Raji (cell line): ENCODE results near the gene KCNE4.

Experiments
- POLR2A ChIP-seq: IDR thresholded peaks from 2 replicates; pipeline ENCODE4 v1.6.1; 2011; ENCODE audit warnings: low read depth, low read length, control low read depth; ENCODE audit not compliant: insufficient read depth

The KCNE4 gene

DNA sequence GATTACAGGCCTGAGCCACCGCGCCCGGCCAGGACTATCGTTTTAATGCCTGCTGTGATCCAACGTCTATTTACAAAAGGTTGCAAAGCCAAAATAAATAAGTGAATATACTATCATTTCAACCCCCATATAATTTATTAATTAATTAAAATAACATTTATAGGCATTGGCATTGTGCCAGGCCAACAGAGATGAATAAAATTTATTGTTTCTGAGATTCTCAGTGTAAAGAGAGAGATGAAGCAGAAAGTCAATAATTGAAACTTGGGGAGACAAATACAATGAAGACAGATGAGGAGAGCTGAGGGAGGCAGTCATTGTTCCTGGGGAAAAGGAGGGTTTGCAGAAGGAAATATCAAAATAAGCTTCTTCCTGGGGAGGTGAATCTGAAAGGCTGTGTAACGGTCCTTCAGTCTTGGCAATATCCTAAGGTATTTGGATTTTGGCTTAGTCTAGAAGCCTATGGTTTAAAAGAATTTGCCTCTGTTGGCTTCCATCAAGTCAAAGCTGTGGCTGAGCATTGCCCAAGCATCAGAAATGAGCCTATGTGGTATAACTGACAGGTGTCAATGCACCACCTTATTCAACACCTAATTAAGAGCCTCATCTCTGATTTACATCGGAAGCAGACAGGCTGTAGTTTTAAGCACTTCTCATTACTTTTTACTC lies 31.5 kb downstream of the KCNE4 start:
- no peak for TF ChIP-seq POLR2A

DNA sequence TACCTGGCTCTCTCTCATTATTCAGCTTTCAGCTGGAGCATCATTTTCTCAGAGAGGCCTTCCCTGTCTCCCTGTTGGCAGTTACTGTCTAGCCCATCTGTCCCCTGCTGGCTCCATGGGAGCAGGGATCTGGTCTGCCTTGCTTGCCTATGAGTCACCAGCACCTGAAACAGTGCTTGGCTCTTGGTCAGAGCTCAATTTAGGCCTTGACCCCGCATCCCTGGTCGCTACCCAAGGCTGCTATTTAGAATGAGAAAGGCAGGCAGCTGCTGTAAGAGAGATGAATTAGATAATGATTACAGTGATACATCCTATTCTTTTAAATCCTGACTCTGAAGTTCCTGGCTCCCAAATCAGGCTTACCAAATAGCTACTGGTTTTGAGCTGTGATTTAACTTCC lies 32.9 kb downstream of the KCNE4 start:
- TF ChIP-seq POLR2A = no peak

DNA sequence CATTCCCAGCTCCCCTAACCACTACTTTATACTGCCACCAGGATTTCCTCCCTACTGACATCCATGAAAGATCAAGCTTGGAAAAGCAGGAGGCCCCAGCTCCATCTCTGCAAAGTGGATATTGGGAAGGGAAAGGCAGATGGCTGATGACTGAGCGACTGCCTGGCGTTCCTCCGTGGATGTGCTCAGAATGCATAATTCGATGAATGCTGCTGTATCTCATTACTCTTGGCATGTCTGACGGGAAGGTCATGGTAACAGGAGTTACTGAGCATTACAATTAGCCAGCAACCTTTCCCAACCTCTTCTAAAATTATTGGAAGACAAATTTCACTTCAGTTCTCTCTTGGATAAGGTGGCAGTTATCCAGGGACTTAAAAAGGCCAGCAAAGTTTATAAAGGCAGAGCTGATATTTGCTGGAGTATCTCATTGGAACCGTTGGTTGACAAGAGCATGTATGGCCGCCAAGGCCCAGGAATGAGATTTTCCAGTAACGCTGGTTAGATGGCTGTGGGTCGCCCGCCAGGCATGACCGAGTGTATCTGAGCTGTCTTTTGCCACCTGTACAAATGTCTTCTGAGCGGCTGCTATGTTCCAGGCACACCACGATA lies 34.5 kb downstream of the KCNE4 start:
- no peak for TF ChIP-seq POLR2A

DNA sequence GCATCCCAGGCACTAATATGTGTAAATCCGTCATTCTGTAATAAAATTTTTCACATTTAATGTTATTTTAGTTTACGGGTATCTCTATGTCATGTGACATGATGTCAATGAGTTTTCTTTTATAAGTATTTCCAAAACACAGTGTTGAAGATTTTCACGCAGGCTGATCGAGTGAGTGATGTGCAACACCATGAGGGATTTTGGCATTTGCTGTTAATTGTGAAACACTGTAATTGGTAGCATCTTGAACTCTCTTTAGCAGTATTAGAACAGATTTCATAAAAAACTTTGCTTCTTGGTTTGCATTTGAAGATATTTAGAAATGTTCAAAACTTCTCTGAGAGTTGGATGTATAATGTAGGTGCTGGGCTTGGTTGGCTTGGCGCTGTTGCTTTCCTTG lies 35.5 kb downstream of the KCNE4 start:
- no peak for TF ChIP-seq POLR2A

DNA sequence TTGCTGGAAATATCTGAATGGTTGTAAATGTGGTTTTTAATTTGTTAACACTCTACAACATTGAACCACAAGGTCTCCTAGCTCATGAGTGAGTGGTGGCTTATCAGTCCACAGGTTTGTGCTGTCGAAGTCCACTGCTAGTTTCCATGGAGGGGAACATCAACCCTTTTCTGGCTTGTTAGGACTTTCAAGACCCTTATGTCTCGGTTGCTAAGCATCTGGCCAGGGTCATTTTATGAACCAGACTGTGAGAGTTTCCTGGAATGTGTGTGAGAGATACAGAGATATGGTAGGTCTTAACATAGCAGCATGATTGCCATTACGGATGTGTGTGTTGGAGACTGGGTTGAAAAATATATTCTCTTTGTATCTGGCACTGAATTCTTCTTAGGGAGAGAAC lies 36.9 kb downstream of the KCNE4 start:
- TF ChIP-seq POLR2A = no peak

DNA sequence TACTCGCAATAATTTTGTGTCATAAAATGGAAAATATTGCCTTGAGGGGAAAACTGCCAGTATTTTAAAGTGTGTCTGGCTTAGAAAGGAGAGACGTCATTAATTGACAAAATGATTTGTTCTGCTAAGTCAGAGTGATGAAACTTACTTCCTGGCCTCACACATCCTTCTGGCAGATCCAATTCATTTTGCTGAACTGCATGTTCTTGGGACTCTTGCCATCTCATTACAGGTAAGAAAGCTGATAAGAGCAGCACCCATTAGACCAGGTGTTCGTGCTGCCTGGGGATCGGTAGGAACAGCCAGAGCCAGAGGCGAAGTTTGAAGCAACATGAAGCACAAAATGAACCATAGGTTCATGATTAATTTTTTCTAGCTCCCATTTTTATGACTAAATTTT lies 38.0 kb downstream of the KCNE4 start:
- no peak for TF ChIP-seq POLR2A

DNA sequence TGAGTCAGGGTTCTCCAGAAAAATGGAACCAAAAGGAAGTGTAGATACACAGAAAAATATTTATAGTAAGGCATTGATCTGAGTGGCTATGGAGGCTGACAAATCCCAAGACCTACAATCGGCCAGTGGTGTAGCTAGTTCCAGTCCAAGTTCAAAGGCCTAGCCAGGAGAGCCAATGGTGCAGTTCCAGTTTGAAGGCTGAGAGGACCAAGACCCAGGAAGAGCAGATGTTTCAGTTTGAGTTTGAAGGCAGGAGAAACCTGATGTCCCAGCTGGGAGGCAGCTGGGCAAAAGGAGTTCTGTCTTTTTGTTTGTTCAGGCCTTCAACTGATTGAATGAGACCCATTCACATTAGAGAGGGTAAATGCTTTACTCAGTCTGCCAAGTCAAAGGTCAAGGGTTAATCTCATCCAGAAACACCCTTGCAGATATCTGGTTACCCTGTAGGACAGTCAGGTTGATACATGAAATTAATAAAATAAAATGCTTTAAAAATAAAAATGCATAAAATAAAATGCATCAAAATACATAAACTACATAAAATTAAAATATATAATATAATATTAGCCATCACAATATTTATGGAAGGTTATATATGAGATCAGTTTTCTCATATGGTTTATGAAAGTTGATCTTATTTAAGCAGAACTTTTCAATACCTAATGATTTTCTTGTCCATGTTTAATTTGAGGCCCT lies 38.7 kb downstream of the KCNE4 start:
- no peak for TF ChIP-seq POLR2A

DNA sequence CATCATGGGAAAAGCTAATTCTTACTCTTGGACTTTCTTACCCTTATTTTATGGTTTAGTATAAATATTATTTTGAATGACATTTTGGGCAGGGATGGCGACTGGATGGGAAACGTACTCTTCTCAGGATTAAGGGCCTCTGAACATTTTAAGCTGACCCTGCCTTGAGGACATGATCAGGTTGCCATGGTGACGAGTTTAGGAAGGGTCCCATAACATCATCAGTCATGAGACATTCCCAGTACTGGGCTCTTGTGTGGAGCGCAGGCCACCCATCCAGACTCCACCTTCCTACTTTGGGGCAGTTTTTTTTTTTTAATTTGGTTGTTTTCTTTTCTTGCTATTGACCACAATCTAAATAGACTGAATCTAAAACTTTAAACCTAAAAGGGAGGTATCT lies 40.7 kb downstream of the KCNE4 start:
- TF ChIP-seq POLR2A = no peak

DNA sequence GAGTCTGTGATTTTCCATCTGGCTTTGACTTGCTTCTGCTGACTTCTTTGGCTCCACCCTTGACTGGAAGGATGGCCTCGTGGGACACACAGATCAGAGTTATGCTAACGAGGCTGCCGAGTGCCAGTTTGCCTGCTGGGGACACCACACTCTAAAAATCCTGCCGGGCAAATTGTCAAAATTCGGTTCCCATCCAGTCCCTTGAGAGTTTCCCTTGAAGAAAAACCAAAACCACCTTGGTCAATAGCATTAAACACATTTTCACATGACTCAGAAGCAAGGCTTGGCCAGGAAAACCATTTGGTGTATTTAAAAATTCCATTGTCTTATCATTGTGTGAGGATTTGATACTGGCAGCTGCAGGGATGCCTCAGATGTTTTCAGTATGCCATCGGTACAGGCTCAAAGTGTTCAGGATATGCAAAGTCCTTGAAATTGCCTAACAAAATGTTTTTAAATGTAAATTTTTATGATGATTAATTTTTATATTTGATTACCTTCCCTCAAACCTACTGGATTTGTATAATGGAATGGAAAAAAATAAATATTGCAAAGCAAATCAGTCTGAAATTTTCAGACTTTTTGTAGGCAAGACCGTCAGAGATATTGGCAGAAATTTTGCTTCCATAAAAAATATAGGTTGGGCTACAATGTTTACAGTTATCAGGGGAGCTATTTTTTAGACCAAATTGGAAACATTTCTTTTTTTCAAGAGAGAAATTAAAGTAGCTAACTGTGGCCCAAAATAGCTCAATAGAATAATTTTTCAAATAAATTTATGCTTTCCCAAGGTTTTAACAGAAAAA lies 41.6 kb downstream of the KCNE4 start:
- TF ChIP-seq POLR2A = no peak

DNA sequence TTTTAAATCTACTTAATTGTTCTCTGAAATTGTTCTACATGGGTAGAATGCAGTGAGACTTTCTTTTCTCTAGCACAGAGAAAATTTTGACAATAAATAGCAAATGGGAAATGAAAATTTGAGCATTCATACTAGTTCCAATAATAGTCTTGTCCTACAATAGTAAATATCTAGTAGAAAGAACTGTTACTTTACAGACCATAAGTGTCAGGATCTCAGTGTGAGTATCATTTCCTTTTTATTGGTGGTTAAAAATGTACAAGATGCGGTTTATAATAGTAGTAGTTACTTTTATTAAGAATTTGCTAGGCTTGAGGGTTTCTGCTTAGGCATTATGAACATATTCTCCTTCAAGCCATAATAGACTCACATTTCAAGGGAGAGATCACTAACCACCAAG lies 43.2 kb downstream of the KCNE4 start:
- TF ChIP-seq POLR2A = no peak

DNA sequence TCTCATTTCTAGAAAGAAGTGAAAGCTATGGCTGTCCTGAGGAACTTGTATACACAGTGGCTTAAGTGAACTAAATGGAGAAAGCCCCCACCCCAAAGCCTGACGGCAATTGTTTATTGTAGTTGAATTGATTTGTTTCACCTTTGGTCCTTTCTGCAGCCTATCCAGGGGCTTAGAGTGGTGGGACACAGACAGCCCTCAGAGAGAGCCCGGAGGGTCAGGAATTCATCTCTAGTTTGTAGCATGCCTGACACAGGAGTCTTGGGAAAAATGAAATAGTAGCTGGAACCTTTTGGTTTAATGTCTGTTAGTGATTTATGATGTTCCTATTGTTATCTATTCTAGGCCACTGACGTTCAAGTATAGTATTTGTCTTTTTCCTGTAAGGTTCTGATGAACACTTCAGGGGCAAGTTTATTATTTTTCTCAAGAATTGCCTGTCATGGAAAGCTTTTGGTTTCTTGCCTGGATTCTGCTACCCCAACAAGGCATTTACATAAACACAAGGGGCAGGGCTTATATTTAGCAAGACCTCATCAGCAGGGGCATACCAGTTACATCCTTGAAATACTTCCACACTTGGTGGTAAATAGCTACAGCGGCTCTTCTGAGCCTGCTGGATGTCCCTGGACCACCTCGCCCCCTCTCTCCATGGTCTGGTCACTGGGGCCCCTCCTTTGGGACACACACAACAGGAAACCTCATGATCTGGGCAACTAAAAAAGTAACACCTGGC lies 44.4 kb downstream of the KCNE4 start:
- TF ChIP-seq POLR2A = no peak

DNA sequence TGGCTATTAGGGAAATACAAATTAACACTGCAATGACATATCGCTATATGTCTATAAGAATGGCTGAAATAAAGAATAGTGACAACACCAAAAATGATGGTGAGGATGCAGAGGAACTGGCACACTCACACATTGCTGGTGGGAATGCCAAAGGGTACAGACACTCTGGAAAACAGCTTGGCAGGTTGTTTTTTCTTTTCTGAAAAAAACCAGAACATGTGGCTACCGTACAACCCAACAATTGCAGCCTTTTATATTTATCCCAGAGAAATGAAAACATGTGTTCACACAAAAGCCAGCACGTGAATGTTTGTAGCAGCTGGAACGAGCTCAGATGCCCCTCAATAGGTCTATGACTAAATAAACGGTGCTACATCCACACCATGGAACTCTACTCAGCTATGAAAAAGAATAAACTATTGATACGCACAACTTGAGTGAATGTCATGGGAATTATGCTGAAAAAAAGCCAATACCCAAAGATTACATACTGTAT lies 45.9 kb downstream of the KCNE4 start:
- TF ChIP-seq POLR2A = no peak

DNA sequence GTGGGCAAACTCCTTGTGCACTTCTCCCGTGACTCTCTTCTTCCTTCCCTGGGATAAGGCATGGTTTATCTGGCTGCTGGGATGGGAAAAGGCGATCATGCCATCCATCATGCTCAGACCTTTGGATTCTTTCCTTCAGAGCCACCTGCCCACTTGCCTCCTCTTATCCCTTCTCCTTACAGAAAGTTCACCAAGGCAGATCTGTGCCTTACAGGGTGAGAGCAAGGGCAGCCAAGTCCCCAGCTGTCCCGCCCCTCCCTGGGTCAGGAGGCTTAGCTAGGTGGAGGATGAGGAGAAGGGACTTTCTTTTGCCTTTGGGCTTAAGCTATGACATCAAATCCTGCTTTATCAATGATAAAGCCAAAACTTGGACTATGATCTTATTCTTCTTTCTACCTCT lies 47.6 kb downstream of the KCNE4 start:
- TF ChIP-seq POLR2A = no peak

DNA sequence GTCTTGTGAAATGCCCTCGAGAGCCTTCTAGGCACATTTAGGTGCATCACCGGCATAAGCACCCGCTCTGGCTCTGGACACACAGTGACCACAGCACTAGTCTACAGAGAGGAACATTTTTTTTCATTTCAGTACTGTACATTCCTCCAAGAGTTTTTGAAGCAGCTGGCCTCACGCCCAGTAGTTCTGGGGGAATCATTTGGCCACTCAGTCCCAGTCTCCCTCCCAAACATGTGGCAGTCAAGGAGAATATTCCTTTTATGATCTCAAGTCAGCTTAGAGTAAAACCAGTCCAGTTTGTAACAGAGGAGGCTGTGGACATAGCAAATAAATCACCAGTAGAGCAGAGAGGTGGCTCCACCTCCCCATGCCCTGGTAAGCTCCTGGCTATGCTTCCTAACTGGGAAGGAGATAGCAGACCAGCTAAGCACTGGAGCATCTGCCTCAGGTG lies 48.1 kb downstream of the KCNE4 start:
- TF ChIP-seq POLR2A = no peak

DNA sequence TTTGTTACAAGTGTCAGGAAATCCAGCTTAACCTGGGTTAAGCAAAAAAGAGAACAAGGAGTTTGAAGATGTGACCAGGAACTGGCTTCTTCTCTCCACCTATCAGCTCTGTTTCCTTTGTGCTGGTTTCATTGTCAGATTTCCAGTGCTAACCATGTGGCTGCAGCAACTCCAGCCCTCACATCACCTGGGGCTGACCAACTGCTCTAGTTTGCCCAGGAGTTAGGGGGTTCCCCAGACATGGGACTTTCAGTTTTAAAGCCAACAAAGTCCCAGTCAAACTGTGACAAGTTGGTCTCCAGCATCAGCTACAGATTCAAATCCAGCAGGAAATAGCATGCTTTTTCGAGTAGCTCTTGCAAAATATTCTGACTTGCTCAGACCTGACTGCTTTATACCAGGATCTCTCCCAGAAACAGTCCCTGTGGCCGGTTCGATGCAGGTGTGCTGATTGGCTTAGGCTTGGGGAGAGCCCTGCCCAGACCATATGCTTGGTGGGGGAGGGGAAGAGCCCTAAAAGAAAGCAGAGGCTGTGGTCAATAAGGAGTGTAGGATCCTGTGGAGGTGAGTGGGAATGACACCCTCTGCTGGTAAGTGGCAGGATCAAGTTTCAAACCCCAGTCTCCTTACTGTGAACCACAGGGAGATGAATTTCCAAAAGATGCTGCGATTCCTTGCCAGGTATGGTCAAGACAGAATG lies 49.5 kb downstream of the KCNE4 start:
- TF ChIP-seq POLR2A = no peak

DNA sequence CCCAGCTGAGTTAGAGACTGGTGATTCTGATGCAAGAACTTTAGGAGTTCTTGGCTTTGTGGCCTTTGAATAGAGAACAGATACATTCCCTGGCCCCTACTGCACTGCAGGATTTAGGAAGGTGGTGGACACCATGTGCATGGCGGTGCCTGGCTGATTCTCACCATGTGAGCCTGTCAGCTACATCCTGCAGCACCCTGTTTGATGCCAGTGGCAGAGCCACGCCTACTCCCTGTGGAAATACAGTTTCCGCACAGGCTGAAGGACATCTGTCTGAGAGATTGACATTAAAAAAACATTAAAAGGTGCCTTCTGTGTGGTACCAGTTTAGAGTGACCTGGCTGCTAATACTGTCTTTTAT lies 50.0 kb downstream of the KCNE4 start:
- no peak for TF ChIP-seq POLR2A
